HepG2 (cell line): ENCODE measurements around the gene RAB3C. TPM values are rescaled to one million over a fixed set of nuclear protein-coding genes. Genes with fewer than 3 reads are reported as not detected.

Source experiments
- CREM ChIP-seq, 2 experiments: sonication (generic) in 1 of 2; formaldehyde crosslinking in 1 of 2; IDR thresholded peaks; 2 replicates each; pipeline versions ENCODE4 v1.4.0 to v1.6.1; 2016 to 2020; ENCODE audit warnings: antibody characterized with exemption in 1 of 2, mild to moderate bottlenecking in 1 of 2, missing genetic modification reagents in 1 of 2
- HDAC6 ChIP-seq: fragments of 200-600 bp; sonication (generic); IDR thresholded peaks from 2 replicates; pipeline ENCODE4 v1.7.0; 2017; ENCODE audit warnings: mild to moderate bottlenecking, antibody characterized with exemption, low read length, low read depth
- MEF2D ChIP-seq: sonication (generic); formaldehyde crosslinking; IDR thresholded peaks from 2 replicates; pipeline ENCODE4 v1.5.1; 2020; ENCODE audit warnings: mild to moderate bottlenecking, missing genetic modification reagents
- NCOA1 ChIP-seq: sonication (generic); formaldehyde crosslinking; IDR thresholded peaks from 2 replicates; pipeline ENCODE4 v1.9.0; 2021; ENCODE audit warnings: missing genetic modification reagents
- ZBTB42 ChIP-seq: sonication (generic); formaldehyde crosslinking; IDR thresholded peaks from 2 replicates; pipeline ENCODE4 v1.5.0; 2020; ENCODE audit warnings: mild to moderate bottlenecking, missing genetic modification reagents
- polyA plus RNA-seq, 8 experiments: library from polyadenylated mRNA; depleted of rRNA in 3 of 8; stranded (reverse) in 7 of 8; unstranded in 1 of 8; fragments of >200 nt; fragmentation: Illumina TruSeq in 4 of 8; extraction: Trizol in 4 of 8; gene quantifications; 2 replicates each; pipeline versions ENCODE4 v1.2.1 to v1.2.3, GENCODE V29; 2011 to 2016; ENCODE audit warnings: low read depth in 4 of 8, missing spikeins in 1 of 8, mixed read lengths in 1 of 8; ENCODE audit not compliant: insufficient read depth in 1 of 8
- total RNA-seq, 5 experiments: library from RNA; depleted of rRNA; stranded (reverse); fragments of >200 nt; fragmentation: Illumina TruSeq; extraction: Trizol; gene quantifications; 2 replicates each; pipeline ENCODE4 v1.2.3, GENCODE V29; 2016; ENCODE audit warnings: low read depth in 1 of 5
- TF ChIP-seq, protein P1 (sequence below): sonication (generic); formaldehyde crosslinking; IDR thresholded peaks from 2 replicates; pipeline ENCODE4 v1.5.0; 2020; ENCODE audit warnings: mild to moderate bottlenecking, missing genetic modification reagents, borderline replicate concordance
- TF ChIP-seq, protein P2 (sequence below): sonication (generic); formaldehyde crosslinking; IDR thresholded peaks from 2 replicates; pipeline ENCODE4 v1.4.0; 2020; ENCODE audit warnings: missing genetic modification reagents
- TF ChIP-seq, protein P3 (sequence below): sonication (generic); formaldehyde crosslinking; IDR thresholded peaks from 2 replicates; pipeline ENCODE4 v1.4.0; 2020; ENCODE audit warnings: mild to moderate bottlenecking, low read depth, missing genetic modification reagents
- TF ChIP-seq, protein P4 (sequence below): sonication (generic); formaldehyde crosslinking; IDR thresholded peaks from 2 replicates; pipeline ENCODE4 v1.4.0; 2020; ENCODE audit warnings: missing genetic modification reagents, mild to moderate bottlenecking, borderline replicate concordance
- TF ChIP-seq, protein P5 (sequence below): sonication (generic); formaldehyde crosslinking; IDR thresholded peaks from 2 replicates; pipeline ENCODE4 v1.4.0; 2020; ENCODE audit warnings: missing genetic modification reagents
- TF ChIP-seq, protein P6 (sequence below): sonication (generic); formaldehyde crosslinking; IDR thresholded peaks from 2 replicates; pipeline ENCODE4 v1.5.1; 2020; ENCODE audit warnings: mild to moderate bottlenecking, missing genetic modification reagents, moderate library complexity

The RAB3C gene
- total and polyA plus RNA-seq, 2 of the 13 experiments (the other 11 are each of a cell fraction or from before 2014, with no cell fraction given) = not detected

DNA sequence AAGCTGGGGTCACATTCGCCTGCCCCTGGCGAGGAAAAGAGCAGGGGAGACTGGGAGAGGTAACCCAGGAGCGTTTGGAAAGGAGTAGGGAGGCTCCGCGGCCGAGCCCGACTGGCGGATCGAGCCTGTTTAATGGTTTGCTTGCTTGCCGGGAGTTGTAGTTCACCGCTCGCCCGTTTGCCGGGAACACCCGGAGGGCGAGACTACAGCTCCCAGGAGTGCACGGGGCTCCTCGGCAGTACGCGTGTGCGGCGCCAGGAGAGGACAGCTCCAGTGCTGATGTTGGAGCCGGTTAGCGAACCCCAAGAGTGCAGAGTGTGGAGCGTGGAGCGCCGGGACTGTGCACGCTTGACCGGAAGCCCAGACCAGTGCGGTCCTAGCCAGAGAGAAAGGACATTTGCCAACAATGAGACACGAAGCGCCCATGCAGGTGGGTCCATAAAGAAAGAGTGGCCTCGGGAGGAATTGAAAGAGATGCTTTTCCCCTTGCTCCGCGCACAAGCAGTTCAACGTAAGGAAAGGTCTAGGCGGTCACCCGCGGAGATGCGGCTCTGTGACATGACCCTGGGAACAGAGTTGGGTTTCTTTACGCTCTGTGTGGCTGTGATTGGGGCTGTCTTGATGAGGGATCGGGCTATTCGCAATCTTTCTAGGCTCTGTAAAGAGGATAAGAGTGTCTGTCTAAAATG, at the start of gene RAB3C (continued):
- TF ChIP-seq, protein P1, sequence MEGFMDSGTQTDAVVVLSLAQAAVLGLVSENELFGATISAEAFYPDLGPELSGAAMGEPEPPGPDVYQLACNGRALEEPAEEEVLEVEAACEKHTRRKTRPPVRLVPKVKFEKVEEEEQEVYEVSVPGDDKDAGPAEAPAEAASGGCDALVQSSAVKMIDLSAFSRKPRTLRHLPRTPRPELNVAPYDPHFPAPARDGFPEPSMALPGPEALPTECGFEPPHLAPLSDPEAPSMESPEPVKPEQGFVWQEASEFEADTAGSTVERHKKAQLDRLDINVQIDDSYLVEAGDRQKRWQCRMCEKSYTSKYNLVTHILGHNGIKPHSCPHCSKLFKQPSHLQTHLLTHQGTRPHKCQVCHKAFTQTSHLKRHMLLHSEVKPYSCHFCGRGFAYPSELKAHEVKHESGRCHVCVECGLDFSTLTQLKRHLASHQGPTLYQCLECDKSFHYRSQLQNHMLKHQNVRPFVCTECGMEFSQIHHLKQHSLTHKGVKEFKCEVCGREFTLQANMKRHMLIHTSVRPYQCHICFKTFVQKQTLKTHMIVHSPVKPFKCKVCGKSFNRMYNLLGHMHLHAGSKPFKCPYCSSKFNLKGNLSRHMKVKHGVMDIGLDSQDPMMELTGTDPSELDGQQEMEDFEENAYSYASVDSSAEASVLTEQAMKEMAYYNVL (CRISPR knock-in tag) = peak; percentile 67; the same call in 1 of the 2 replicates
- TF ChIP-seq, protein P2, sequence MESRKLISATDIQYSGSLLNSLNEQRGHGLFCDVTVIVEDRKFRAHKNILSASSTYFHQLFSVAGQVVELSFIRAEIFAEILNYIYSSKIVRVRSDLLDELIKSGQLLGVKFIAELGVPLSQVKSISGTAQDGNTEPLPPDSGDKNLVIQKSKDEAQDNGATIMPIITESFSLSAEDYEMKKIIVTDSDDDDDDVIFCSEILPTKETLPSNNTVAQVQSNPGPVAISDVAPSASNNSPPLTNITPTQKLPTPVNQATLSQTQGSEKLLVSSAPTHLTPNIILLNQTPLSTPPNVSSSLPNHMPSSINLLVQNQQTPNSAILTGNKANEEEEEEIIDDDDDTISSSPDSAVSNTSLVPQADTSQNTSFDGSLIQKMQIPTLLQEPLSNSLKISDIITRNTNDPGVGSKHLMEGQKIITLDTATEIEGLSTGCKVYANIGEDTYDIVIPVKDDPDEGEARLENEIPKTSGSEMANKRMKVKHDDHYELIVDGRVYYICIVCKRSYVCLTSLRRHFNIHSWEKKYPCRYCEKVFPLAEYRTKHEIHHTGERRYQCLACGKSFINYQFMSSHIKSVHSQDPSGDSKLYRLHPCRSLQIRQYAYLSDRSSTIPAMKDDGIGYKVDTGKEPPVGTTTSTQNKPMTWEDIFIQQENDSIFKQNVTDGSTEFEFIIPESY (CRISPR knock-in tag) = no peak
- TF ChIP-seq, protein P3, sequence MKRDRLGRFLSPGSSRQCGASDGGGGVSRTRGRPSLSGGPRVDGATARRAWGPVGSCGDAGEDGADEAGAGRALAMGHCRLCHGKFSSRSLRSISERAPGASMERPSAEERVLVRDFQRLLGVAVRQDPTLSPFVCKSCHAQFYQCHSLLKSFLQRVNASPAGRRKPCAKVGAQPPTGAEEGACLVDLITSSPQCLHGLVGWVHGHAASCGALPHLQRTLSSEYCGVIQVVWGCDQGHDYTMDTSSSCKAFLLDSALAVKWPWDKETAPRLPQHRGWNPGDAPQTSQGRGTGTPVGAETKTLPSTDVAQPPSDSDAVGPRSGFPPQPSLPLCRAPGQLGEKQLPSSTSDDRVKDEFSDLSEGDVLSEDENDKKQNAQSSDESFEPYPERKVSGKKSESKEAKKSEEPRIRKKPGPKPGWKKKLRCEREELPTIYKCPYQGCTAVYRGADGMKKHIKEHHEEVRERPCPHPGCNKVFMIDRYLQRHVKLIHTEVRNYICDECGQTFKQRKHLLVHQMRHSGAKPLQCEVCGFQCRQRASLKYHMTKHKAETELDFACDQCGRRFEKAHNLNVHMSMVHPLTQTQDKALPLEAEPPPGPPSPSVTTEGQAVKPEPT = no peak
- TF ChIP-seq, protein P4, sequence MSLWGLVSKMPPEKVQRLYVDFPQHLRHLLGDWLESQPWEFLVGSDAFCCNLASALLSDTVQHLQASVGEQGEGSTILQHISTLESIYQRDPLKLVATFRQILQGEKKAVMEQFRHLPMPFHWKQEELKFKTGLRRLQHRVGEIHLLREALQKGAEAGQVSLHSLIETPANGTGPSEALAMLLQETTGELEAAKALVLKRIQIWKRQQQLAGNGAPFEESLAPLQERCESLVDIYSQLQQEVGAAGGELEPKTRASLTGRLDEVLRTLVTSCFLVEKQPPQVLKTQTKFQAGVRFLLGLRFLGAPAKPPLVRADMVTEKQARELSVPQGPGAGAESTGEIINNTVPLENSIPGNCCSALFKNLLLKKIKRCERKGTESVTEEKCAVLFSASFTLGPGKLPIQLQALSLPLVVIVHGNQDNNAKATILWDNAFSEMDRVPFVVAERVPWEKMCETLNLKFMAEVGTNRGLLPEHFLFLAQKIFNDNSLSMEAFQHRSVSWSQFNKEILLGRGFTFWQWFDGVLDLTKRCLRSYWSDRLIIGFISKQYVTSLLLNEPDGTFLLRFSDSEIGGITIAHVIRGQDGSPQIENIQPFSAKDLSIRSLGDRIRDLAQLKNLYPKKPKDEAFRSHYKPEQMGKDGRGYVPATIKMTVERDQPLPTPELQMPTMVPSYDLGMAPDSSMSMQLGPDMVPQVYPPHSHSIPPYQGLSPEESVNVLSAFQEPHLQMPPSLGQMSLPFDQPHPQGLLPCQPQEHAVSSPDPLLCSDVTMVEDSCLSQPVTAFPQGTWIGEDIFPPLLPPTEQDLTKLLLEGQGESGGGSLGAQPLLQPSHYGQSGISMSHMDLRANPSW (CRISPR knock-in tag) = no peak
- TF ChIP-seq MEF2D = no peak
- TF ChIP-seq, protein P5, sequence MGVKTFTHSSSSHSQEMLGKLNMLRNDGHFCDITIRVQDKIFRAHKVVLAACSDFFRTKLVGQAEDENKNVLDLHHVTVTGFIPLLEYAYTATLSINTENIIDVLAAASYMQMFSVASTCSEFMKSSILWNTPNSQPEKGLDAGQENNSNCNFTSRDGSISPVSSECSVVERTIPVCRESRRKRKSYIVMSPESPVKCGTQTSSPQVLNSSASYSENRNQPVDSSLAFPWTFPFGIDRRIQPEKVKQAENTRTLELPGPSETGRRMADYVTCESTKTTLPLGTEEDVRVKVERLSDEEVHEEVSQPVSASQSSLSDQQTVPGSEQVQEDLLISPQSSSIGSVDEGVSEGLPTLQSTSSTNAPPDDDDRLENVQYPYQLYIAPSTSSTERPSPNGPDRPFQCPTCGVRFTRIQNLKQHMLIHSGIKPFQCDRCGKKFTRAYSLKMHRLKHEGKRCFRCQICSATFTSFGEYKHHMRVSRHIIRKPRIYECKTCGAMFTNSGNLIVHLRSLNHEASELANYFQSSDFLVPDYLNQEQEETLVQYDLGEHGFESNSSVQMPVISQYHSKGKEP (CRISPR knock-in tag) = 0 out of 2 replicates have a peak, but pooled peaks have one; percentile 33
- TF ChIP-seq CREM (IDR thresholded peaks at IDR 0.05) = peak; percentile 88
- TF ChIP-seq CREM (CRISPR knock-in tag; IDR thresholded peaks at IDR 0.05) = no peak
- TF ChIP-seq, protein P6, sequence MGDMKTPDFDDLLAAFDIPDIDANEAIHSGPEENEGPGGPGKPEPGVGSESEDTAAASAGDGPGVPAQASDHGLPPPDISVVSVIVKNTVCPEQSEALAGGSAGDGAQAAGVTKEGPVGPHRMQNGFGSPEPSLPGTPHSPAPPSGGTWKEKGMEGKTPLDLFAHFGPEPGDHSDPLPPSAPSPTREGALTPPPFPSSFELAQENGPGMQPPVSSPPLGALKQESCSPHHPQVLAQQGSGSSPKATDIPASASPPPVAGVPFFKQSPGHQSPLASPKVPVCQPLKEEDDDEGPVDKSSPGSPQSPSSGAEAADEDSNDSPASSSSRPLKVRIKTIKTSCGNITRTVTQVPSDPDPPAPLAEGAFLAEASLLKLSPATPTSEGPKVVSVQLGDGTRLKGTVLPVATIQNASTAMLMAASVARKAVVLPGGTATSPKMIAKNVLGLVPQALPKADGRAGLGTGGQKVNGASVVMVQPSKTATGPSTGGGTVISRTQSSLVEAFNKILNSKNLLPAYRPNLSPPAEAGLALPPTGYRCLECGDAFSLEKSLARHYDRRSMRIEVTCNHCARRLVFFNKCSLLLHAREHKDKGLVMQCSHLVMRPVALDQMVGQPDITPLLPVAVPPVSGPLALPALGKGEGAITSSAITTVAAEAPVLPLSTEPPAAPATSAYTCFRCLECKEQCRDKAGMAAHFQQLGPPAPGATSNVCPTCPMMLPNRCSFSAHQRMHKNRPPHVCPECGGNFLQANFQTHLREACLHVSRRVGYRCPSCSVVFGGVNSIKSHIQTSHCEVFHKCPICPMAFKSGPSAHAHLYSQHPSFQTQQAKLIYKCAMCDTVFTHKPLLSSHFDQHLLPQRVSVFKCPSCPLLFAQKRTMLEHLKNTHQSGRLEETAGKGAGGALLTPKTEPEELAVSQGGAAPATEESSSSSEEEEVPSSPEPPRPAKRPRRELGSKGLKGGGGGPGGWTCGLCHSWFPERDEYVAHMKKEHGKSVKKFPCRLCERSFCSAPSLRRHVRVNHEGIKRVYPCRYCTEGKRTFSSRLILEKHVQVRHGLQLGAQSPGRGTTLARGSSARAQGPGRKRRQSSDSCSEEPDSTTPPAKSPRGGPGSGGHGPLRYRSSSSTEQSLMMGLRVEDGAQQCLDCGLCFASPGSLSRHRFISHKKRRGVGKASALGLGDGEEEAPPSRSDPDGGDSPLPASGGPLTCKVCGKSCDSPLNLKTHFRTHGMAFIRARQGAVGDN = peak; percentile 82
- no peak for TF ChIP-seq NCOA1 (CRISPR knock-in tag)
- TF ChIP-seq HDAC6 = no peak
- no peak for TF ChIP-seq ZBTB42 (CRISPR knock-in tag)
